ENCODE results near the gene SERPINA10. TPM values are rescaled to one million over a fixed set of nuclear protein-coding genes. Genes with fewer than 3 reads are reported as not detected.

Gene SERPINA10
- total and polyA plus RNA-seq, 2 of the 13 experiments (the other 11 are each of a cell fraction or from before 2014, with no cell fraction given), result 20.1 to 20.2 TPM

DNA sequence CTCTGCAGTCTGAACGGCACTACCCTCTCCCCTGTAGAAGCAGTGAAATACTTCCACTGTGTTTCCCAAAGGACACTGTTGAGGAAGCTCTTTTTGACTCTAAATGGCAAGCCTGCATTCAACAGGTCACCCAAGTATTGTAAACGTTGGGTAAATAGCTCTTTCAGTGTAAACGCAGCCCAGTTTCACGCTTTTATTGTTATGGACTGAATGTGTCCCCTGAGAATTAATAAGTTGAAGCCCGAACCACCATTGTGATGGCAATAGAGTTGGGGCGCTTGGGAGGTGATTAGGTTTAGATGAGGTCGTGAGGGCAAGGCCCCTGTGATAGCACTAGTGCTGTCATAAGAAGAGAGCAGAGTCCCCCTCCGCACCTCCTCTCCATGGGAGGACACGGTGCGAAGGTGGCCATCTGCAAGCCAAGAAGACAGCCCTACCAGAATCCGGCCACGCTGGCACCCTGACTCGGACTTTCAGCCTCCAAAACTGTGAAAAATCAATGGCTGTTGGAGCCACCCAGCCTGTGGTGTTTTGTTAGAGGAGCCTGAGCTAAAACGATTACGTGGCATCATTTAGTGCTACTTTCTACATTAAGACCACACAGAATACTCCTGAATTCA lies 1.1 kb downstream of the SERPINA10 start (continued):
- TF ChIP-seq NONO (IDR thresholded peaks at IDR 0.05) (no peak), NONO (CRISPR knock-in tag; conservative IDR thresholded peaks at IDR 0.05) (0 out of 2 replicates have a peak, but pooled peaks have one; percentile 14), YEATS4 (CRISPR knock-in tag; IDR thresholded peaks at IDR 0.05; ENCODE audit: borderline replicate concordance) (0 out of 2 replicates have a peak, but pooled peaks have one; percentile 20), ZBTB42 (CRISPR knock-in tag; IDR thresholded peaks at IDR 0.05) (peak; percentile 62; the same call in 1 of the 2 replicates), RFXANK (CRISPR knock-in tag; IDR thresholded peaks at IDR 0.05) (no peak), WIZ (CRISPR knock-in tag; IDR thresholded peaks at IDR 0.05) (peak; percentile 65; the same call in 1 of the 2 replicates), KAT7 (CRISPR knock-in tag; IDR thresholded peaks at IDR 0.05; ENCODE audit: borderline replicate concordance) (peak; percentile 73; the same call in 1 of the 2 replicates), MYC (CRISPR knock-in tag; IDR thresholded peaks at IDR 0.05; ENCODE audit: borderline replicate concordance) (peak; percentile 33; the same call in 1 of the 2 replicates), ZC3H4 (CRISPR knock-in tag; IDR thresholded peaks at IDR 0.05; ENCODE audit: borderline replicate concordance) (no peak), PRMT3 (CRISPR knock-in tag; IDR thresholded peaks at IDR 0.05; ENCODE audit: borderline replicate concordance, low read depth) (no peak), FOXA3 (CRISPR knock-in tag; IDR thresholded peaks at IDR 0.05) (no peak), HOXA3 (CRISPR knock-in tag; IDR thresholded peaks at IDR 0.05) (peak; percentile 26; the same call in 1 of the 2 replicates), ZNF7 (CRISPR knock-in tag; IDR thresholded peaks at IDR 0.05) (0 out of 2 replicates have a peak, but pooled peaks have one; percentile 4), HNF4A (CRISPR knock-in tag; IDR thresholded peaks at IDR 0.05) (peak; percentile 70)
- TF ChIP-seq, protein P1, sequence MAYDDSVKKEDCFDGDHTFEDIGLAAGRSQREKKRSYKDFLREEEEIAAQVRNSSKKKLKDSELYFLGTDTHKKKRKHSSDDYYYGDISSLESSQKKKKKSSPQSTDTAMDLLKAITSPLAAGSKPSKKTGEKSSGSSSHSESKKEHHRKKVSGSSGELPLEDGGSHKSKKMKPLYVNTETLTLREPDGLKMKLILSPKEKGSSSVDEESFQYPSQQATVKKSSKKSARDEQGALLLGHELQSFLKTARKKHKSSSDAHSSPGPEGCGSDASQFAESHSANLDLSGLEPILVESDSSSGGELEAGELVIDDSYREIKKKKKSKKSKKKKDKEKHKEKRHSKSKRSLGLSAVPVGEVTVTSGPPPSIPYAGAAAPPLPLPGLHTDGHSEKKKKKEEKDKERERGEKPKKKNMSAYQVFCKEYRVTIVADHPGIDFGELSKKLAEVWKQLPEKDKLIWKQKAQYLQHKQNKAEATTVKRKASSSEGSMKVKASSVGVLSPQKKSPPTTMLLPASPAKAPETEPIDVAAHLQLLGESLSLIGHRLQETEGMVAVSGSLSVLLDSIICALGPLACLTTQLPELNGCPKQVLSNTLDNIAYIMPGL (CRISPR knock-in tag; IDR thresholded peaks at IDR 0.05; ENCODE audit: borderline replicate concordance in 1 of 2, low read depth in 1 of 2), result peak in 1 of 2 experiments; percentile 9; a peak in 1 of 4 replicates
- TF ChIP-seq, protein P2, sequence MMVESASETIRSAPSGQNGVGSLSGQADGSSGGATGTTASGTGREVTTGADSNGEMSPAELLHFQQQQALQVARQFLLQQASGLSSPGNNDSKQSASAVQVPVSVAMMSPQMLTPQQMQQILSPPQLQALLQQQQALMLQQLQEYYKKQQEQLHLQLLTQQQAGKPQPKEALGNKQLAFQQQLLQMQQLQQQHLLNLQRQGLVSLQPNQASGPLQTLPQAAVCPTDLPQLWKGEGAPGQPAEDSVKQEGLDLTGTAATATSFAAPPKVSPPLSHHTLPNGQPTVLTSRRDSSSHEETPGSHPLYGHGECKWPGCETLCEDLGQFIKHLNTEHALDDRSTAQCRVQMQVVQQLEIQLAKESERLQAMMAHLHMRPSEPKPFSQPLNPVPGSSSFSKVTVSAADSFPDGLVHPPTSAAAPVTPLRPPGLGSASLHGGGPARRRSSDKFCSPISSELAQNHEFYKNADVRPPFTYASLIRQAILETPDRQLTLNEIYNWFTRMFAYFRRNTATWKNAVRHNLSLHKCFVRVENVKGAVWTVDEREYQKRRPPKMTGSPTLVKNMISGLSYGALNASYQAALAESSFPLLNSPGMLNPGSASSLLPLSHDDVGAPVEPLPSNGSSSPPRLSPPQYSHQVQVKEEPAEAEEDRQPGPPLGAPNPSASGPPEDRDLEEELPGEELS (CRISPR knock-in tag; IDR thresholded peaks at IDR 0.05), result 0 out of 2 replicates have a peak, but pooled peaks have one; percentile 16
- TF ChIP-seq, protein P3, sequence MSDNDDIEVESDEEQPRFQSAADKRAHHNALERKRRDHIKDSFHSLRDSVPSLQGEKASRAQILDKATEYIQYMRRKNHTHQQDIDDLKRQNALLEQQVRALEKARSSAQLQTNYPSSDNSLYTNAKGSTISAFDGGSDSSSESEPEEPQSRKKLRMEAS (IDR thresholded peaks at IDR 0.05), result 0 out of 2 replicates have a peak, but pooled peaks have one; percentile 8
- TF ChIP-seq, protein P4, sequence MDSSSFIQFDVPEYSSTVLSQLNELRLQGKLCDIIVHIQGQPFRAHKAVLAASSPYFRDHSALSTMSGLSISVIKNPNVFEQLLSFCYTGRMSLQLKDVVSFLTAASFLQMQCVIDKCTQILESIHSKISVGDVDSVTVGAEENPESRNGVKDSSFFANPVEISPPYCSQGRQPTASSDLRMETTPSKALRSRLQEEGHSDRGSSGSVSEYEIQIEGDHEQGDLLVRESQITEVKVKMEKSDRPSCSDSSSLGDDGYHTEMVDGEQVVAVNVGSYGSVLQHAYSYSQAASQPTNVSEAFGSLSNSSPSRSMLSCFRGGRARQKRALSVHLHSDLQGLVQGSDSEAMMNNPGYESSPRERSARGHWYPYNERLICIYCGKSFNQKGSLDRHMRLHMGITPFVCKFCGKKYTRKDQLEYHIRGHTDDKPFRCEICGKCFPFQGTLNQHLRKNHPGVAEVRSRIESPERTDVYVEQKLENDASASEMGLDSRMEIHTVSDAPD (CRISPR knock-in tag; IDR thresholded peaks at IDR 0.05), result peak; percentile 73
- TF ChIP-seq, protein P5, sequence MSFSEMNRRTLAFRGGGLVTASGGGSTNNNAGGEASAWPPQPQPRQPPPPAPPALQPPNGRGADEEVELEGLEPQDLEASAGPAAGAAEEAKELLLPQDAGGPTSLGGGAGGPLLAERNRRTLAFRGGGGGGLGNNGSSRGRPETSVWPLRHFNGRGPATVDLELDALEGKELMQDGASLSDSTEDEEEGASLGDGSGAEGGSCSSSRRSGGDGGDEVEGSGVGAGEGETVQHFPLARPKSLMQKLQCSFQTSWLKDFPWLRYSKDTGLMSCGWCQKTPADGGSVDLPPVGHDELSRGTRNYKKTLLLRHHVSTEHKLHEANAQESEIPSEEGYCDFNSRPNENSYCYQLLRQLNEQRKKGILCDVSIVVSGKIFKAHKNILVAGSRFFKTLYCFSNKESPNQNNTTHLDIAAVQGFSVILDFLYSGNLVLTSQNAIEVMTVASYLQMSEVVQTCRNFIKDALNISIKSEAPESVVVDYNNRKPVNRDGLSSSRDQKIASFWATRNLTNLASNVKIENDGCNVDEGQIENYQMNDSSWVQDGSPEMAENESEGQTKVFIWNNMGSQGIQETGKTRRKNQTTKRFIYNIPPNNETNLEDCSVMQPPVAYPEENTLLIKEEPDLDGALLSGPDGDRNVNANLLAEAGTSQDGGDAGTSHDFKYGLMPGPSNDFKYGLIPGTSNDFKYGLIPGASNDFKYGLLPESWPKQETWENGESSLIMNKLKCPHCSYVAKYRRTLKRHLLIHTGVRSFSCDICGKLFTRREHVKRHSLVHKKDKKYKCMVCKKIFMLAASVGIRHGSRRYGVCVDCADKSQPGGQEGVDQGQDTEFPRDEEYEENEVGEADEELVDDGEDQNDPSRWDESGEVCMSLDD (CRISPR knock-in tag; IDR thresholded peaks at IDR 0.05; ENCODE audit: borderline replicate concordance), result no peak

All from HepG2 (cell line).